ENCODE results near the gene SUMO3.

SUMO3 gene

GRCh38 chr21:44758781-44759627, 58.9 kb downstream of the SUMO3 start:
- no peak for DNase-seq (ENCODE audit: low spot score)

- no peak for DNase-seq (ENCODE audit: low spot score)
Observed at GRCh38 chr21:44758141-44758561, 59.7 kb downstream of the SUMO3 start.

GRCh38 chr21:44757731-44758130, 60.1 kb downstream of the SUMO3 start:
- DNase-seq (ENCODE audit: low spot score), result no peak

GRCh38 chr21:44756423-44757185, 61.3 kb downstream of the SUMO3 start:
- no peak for DNase-seq (ENCODE audit: low spot score)

Data from RKO (cell line).